SK-N-SH treated with all-trans-retinoic acid at 6 μM for 48 hours (cell line): ENCODE measurements around the gene SDK1.

ENCODE experiments used
- ATAC-seq: fragments of 200-7000 bp; cut with Tn5 transposase; 3 replicates; pipeline ENCODE4 v1.9.1; 2020; ENCODE audit warnings: mild to moderate bottlenecking, moderate library complexity
- ARNTL ChIP-seq: fragments of 450-650 bp; formaldehyde crosslinking; IDR thresholded peaks from 2 replicates; pipeline ENCODE4 v1.5.0; 2020; ENCODE audit warnings: low read depth, mild to moderate bottlenecking, moderate library complexity, borderline replicate concordance
- BACH2 ChIP-seq: fragments of 250-450 bp; sonication (Bioruptor Pico); IDR thresholded peaks from 2 replicates; pipeline ENCODE4 v1.9.0; 2021; ENCODE audit warnings: mild to moderate bottlenecking, borderline replicate concordance
- CSDC2 ChIP-seq: fragments of 250-450 bp; sonication (Bioruptor Pico); IDR thresholded peaks from 2 replicates; pipeline ENCODE4 v1.5.0; 2020; ENCODE audit warnings: mild to moderate bottlenecking, moderate library complexity
- GLIS3 ChIP-seq: fragments of 250-450 bp; sonication (Bioruptor Pico); IDR thresholded peaks from 2 replicates; pipeline ENCODE4 v1.5.0; 2020; ENCODE audit warnings: mild to moderate bottlenecking, moderate library complexity
- ISL1 ChIP-seq: fragments of 250-450 bp; sonication (Bioruptor Pico); IDR thresholded peaks from 2 replicates; pipeline ENCODE4 v2.1.2; 2022; ENCODE audit warnings: mild to moderate bottlenecking, moderate library complexity
- OSR1 ChIP-seq: fragments of 250-450 bp; sonication (Bioruptor Pico); IDR thresholded peaks from 2 replicates; pipeline ENCODE4 v1.8.0; 2022; ENCODE audit warnings: moderate library complexity, mild to moderate bottlenecking, inconsistent platforms
- PPARA ChIP-seq: fragments of 250-450 bp; sonication (Bioruptor Pico); IDR thresholded peaks from 2 replicates; pipeline ENCODE4 v1.5.0; 2020; ENCODE audit warnings: mild to moderate bottlenecking, borderline replicate concordance
- RARB ChIP-seq: fragments of 250-450 bp; sonication (Bioruptor Pico); IDR thresholded peaks from 2 replicates; pipeline ENCODE4 v1.8.0; 2021; ENCODE audit warnings: mild to moderate bottlenecking, moderate library complexity
- TOX ChIP-seq: fragments of 250-450 bp; sonication (Bioruptor Pico); IDR thresholded peaks from 2 replicates; pipeline ENCODE4 v1.8.0; 2021; ENCODE audit warnings: mild to moderate bottlenecking, moderate library complexity, borderline replicate concordance
- ZFP30 ChIP-seq: fragments of 450-650 bp; formaldehyde crosslinking; IDR thresholded peaks from 2 replicates; pipeline ENCODE4 v1.5.0; 2022; ENCODE audit warnings: mild to moderate bottlenecking, moderate library complexity
- ZNF565 ChIP-seq: fragments of 450-650 bp; formaldehyde crosslinking; conservative IDR thresholded peaks from 2 replicates; pipeline ENCODE4 v1.5.0; 2020; ENCODE audit warnings: low read depth, mild to moderate bottlenecking, moderate library complexity
- ZNF8 ChIP-seq: fragments of 450-650 bp; formaldehyde crosslinking; IDR thresholded peaks from 2 replicates; pipeline ENCODE4 v1.5.0; 2020; ENCODE audit warnings: mild to moderate bottlenecking, moderate library complexity
- TF ChIP-seq, protein P1 (sequence below): fragments of 250-450 bp; sonication (Bioruptor Pico); IDR thresholded peaks from 2 replicates; pipeline ENCODE4 v1.8.0; 2020; ENCODE audit warnings: mild to moderate bottlenecking, moderate library complexity, borderline replicate concordance
- TF ChIP-seq, protein P2 (sequence below): fragments of 250-450 bp; sonication (Bioruptor Pico); IDR thresholded peaks from 2 replicates; pipeline ENCODE4 v1.5.1; 2021; ENCODE audit warnings: mild to moderate bottlenecking, moderate library complexity
- TF ChIP-seq, protein P3 (sequence below): fragments of 250-450 bp; sonication (Bioruptor Pico); IDR thresholded peaks from 2 replicates; pipeline ENCODE4 v1.5.1; 2020; ENCODE audit warnings: low read depth, mild to moderate bottlenecking, moderate library complexity
- TF ChIP-seq, protein P4 (sequence below): fragments of 250-450 bp; sonication (Bioruptor Pico); IDR thresholded peaks from 2 replicates; pipeline ENCODE4 v1.5.0; 2020; ENCODE audit warnings: mild to moderate bottlenecking, moderate library complexity

Gene SDK1

DNA sequence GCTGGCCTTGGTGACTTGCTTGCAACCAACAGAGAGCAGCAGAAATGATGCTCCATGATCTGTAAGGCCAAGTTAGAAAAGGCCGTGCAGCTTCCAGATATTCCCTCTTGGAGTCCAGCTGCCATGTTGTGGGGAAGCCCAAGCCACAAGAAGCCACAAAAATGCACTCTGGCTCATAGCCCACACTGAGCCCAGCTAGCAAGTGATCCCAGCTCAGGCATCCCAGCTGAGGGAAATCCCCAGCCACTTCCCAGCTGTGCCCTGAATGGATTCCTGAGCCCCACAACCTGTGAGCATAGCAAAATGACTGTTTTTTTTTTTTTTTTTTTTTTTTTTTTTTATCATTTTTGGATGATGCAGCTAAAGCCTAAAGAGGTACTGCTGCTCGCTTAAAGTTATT, 11.1 kb upstream of the SDK1 start:
- no peak for ATAC-seq
- no peak for TF ChIP-seq ZNF8 (CRISPR knock-in tag)
- TF ChIP-seq, protein P1, sequence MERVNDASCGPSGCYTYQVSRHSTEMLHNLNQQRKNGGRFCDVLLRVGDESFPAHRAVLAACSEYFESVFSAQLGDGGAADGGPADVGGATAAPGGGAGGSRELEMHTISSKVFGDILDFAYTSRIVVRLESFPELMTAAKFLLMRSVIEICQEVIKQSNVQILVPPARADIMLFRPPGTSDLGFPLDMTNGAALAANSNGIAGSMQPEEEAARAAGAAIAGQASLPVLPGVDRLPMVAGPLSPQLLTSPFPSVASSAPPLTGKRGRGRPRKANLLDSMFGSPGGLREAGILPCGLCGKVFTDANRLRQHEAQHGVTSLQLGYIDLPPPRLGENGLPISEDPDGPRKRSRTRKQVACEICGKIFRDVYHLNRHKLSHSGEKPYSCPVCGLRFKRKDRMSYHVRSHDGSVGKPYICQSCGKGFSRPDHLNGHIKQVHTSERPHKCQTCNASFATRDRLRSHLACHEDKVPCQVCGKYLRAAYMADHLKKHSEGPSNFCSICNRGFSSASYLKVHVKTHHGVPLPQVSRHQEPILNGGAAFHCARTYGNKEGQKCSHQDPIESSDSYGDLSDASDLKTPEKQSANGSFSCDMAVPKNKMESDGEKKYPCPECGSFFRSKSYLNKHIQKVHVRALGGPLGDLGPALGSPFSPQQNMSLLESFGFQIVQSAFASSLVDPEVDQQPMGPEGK (CRISPR knock-in tag): no peak
- peak; percentile 95 for TF ChIP-seq ZNF565 (CRISPR knock-in tag)
- TF ChIP-seq ZFP30 (CRISPR knock-in tag): no peak
- TF ChIP-seq, all 23 proteins: peak for 1

DNA sequence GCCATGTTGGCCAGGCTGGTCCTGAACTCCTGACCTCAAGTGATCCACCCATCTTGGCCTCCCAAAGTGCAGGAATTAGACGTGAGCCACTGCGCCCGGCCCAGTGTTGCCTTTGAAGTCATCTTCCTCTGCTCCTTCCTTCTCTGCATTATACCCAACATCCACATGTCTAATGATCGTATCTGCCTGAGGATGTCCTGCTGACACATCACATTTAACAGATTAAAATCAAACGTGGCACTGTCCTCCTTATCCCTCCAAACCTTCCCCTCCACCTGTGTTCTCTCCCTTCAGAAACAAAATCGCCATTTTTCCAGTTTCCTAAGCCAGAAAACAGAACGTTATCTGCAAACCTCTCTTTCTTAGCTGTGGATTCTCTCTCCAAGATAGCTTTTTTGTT, 8.4 kb upstream of the SDK1 start:
- ATAC-seq: no peak
- TF ChIP-seq ISL1 (no peak), BACH2 (CRISPR knock-in tag) (no peak), RARB (CRISPR knock-in tag) (no peak), CSDC2 (no peak), ZNF565 (CRISPR knock-in tag) (no peak), ARNTL (CRISPR knock-in tag) (no peak), ZFP30 (CRISPR knock-in tag) (no peak), TOX (CRISPR knock-in tag) (no peak), PPARA (CRISPR knock-in tag) (no peak), OSR1 (CRISPR knock-in tag) (no peak), ZNF8 (CRISPR knock-in tag) (no peak), GLIS3 (CRISPR knock-in tag) (no peak)
- TF ChIP-seq, protein P1 (CRISPR knock-in tag): no peak
- TF ChIP-seq, protein P2, sequence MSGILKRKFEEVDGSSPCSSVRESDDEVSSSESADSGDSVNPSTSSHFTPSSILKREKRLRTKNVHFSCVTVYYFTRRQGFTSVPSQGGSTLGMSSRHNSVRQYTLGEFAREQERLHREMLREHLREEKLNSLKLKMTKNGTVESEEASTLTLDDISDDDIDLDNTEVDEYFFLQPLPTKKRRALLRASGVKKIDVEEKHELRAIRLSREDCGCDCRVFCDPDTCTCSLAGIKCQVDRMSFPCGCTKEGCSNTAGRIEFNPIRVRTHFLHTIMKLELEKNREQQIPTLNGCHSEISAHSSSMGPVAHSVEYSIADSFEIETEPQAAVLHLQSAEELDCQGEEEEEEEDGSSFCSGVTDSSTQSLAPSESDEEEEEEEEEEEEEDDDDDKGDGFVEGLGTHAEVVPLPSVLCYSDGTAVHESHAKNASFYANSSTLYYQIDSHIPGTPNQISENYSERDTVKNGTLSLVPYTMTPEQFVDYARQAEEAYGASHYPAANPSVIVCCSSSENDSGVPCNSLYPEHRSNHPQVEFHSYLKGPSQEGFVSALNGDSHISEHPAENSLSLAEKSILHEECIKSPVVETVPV (CRISPR knock-in tag): no peak
- TF ChIP-seq, protein P3, sequence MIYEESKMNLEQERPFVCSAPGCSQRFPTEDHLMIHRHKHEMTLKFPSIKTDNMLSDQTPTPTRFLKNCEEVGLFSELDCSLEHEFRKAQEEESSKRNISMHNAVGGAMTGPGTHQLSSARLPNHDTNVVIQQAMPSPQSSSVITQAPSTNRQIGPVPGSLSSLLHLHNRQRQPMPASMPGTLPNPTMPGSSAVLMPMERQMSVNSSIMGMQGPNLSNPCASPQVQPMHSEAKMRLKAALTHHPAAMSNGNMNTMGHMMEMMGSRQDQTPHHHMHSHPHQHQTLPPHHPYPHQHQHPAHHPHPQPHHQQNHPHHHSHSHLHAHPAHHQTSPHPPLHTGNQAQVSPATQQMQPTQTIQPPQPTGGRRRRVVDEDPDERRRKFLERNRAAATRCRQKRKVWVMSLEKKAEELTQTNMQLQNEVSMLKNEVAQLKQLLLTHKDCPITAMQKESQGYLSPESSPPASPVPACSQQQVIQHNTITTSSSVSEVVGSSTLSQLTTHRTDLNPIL (CRISPR knock-in tag): no peak
- TF ChIP-seq, protein P4, sequence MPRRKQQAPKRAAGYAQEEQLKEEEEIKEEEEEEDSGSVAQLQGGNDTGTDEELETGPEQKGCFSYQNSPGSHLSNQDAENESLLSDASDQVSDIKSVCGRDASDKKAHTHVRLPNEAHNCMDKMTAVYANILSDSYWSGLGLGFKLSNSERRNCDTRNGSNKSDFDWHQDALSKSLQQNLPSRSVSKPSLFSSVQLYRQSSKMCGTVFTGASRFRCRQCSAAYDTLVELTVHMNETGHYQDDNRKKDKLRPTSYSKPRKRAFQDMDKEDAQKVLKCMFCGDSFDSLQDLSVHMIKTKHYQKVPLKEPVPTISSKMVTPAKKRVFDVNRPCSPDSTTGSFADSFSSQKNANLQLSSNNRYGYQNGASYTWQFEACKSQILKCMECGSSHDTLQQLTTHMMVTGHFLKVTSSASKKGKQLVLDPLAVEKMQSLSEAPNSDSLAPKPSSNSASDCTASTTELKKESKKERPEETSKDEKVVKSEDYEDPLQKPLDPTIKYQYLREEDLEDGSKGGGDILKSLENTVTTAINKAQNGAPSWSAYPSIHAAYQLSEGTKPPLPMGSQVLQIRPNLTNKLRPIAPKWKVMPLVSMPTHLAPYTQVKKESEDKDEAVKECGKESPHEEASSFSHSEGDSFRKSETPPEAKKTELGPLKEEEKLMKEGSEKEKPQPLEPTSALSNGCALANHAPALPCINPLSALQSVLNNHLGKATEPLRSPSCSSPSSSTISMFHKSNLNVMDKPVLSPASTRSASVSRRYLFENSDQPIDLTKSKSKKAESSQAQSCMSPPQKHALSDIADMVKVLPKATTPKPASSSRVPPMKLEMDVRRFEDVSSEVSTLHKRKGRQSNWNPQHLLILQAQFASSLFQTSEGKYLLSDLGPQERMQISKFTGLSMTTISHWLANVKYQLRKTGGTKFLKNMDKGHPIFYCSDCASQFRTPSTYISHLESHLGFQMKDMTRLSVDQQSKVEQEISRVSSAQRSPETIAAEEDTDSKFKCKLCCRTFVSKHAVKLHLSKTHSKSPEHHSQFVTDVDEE: no peak
- TF ChIP-seq, all 23 proteins: peak for 0

DNA sequence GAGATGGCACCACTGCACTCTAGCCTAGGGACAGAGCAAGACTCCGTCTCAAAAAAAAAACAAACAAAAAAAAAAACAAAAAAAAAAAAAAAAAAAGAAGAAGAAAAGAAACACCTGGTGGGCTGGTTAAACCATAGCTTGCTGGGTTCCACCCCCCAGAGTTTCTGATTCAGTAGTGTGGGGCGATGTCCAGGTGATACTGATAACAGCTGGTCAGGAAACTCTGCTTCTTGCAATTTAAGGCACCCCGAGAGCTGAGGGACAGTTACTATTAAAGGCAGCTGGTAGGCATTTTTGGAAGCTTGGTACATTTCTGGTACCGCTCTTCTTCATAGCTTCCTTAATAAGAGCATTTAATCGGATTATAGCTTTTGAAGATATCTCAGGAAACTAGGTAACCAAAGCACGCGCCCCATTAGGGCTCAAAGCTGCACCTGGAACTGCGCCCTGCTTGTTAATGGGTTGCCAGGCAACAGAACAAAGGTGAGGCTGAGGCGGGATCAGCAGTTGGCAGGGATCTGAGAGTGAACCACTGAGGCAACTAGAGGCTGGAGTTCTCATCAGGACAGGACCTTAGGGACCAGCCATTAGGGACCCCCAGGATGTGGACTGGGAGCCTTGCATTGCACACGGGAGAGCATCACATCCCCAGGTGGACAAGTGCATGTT, 6.5 kb upstream of the SDK1 start:
- TF ChIP-seq BACH2 (CRISPR knock-in tag): no peak
- TF ChIP-seq, protein P3 (CRISPR knock-in tag): no peak

More for the DNA sequence above, 6.5 kb upstream of the SDK1 start:
- no peak for ATAC-seq
